ENCODE results near the gene MAPK9.
"Not testable (repeated sequence)": the region's sequence is repeated elsewhere in the genome, so short reads cannot be mapped to it uniquely, and the experiment has no call there.

MAPK9 gene

GRCh38 chr5:180324601-180324950 is 32.7 kb upstream of the MAPK9 start:
- no peak for DNase-seq

GRCh38 chr5:180323941-180324600 is 32.2 kb upstream of the MAPK9 start:
- no peak for DNase-seq

- peak; percentile 33 for DNase-seq
Observed at GRCh38 chr5:180323160-180323559, 31.3 kb upstream of the MAPK9 start.

- DNase-seq: no peak
Observed at GRCh38 chr5:180318456-180319089, 26.7 kb upstream of the MAPK9 start.

GRCh38 chr5:180316586-180316985 is 24.7 kb upstream of the MAPK9 start:
- DNase-seq: no peak

GRCh38 chr5:180315762-180316212 is 23.9 kb upstream of the MAPK9 start:
- DNase-seq: peak; percentile 51

- DNase-seq: peak; percentile 79
Observed at GRCh38 chr5:180313677-180314505, 22.0 kb upstream of the MAPK9 start.

GRCh38 chr5:180311216-180311615 is 19.3 kb upstream of the MAPK9 start:
- no peak for DNase-seq

- DNase-seq: no peak
Observed at GRCh38 chr5:180306796-180307195, 14.9 kb upstream of the MAPK9 start.

GRCh38 chr5:180305481-180305880 is 13.6 kb upstream of the MAPK9 start:
- no peak for DNase-seq

- DNase-seq: no peak
Observed at GRCh38 chr5:180304431-180305375, 12.8 kb upstream of the MAPK9 start.

- DNase-seq: no peak
Observed at GRCh38 chr5:180304016-180304292, 12.1 kb upstream of the MAPK9 start.

GRCh38 chr5:180303226-180304015 is 11.5 kb upstream of the MAPK9 start:
- DNase-seq: no peak

GRCh38 chr5:180302256-180302655 is 10.4 kb upstream of the MAPK9 start:
- no peak for DNase-seq

GRCh38 chr5:180301253-180301652 is 9.4 kb upstream of the MAPK9 start:
- DNase-seq: no peak

- no peak for DNase-seq
Observed at GRCh38 chr5:180299526-180299925, 7.6 kb upstream of the MAPK9 start.

- not testable (repeated sequence) for DNase-seq
Observed at GRCh38 chr5:180299014-180299413, 7.1 kb upstream of the MAPK9 start.

GRCh38 chr5:180297587-180298282 is 5.9 kb upstream of the MAPK9 start:
- DNase-seq: no peak

- no peak for DNase-seq
Observed at GRCh38 chr5:180296771-180297170, 4.9 kb upstream of the MAPK9 start.

- DNase-seq: no peak
Observed at GRCh38 chr5:180294913-180295555, 3.2 kb upstream of the MAPK9 start.

GRCh38 chr5:180294411-180294810 is 2.5 kb upstream of the MAPK9 start:
- DNase-seq: no peak
